PC-3 (cell line): Measurements from ENCODE around the gene RAP1GAP2.

Experiments
- EZH2 ChIP-seq: fragments of 300-600 bp; sonication (generic); IDR thresholded peaks from one replicate; pipeline ENCODE4 v1.6.1; 2017; ENCODE audit warnings: antibody characterized with exemption, mild to moderate bottlenecking, low read length; ENCODE audit not compliant: unreplicated experiment
- EZH2phosphoT487 ChIP-seq: fragments of 300-600 bp; sonication (generic); IDR thresholded peaks from 2 replicates; pipeline ENCODE4 v1.6.1; 2018; ENCODE audit warnings: mild to moderate bottlenecking, antibody characterized with exemption, low read length, borderline replicate concordance
- TF ChIP-seq, protein P1 (sequence below): fragments of 300-600 bp; sonication (generic); conservative IDR thresholded peaks from 2 replicates; pipeline ENCODE4 v1.5.1; 2017; ENCODE audit warnings: antibody characterized with exemption, low read depth, mild to moderate bottlenecking, low read length

DNA sequence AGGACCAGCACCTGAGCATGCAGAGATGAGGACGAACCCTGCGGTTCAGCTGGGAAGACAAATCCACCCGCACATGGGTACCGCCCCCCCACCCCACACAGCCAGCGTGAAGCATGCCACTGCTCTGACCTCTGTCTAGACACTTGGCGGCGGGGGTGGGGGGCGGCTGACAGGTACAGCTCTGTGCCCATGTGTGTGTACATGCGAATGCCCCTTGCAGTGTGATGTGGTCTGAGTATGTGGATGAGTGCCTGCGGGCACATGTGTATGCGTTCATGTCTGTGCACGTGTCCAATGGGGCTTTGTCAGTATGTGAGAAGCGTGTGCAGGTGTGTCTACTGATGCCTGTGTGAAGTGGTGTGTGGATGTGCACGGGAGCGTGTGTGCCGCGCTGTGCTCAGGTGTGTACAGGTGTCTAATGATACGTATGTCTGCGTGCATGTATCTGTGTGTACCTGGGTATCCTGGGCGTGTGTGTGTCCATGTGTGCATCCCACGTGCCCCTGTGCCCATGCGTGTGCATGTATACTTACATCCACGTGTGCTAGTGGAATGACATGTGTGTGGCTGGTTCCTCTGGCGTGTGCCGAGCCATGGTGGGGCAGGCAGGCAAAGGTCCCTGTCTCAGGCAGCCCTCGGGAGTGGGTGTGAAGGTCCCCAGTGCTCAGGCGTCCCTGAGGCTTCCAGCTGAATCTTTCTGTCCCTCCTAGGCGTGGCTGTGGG is 636 bp upstream of the RAP1GAP2 start:
- TF ChIP-seq EZH2phosphoT487 (no peak), EZH2 (no peak)
- TF ChIP-seq, protein P1, sequence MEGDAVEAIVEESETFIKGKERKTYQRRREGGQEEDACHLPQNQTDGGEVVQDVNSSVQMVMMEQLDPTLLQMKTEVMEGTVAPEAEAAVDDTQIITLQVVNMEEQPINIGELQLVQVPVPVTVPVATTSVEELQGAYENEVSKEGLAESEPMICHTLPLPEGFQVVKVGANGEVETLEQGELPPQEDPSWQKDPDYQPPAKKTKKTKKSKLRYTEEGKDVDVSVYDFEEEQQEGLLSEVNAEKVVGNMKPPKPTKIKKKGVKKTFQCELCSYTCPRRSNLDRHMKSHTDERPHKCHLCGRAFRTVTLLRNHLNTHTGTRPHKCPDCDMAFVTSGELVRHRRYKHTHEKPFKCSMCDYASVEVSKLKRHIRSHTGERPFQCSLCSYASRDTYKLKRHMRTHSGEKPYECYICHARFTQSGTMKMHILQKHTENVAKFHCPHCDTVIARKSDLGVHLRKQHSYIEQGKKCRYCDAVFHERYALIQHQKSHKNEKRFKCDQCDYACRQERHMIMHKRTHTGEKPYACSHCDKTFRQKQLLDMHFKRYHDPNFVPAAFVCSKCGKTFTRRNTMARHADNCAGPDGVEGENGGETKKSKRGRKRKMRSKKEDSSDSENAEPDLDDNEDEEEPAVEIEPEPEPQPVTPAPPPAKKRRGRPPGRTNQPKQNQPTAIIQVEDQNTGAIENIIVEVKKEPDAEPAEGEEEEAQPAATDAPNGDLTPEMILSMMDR, result no peak
